Activated naive CD4-positive, alpha-beta T cell treated with anti-CD3 and anti-CD28 coated beads, Interleukin-2, amount 50 U/mL, for 72 hours (primary cell): Measurements from ENCODE around the gene TMEM50B. TPM values are rescaled to one million over a fixed set of nuclear protein-coding genes. Genes with fewer than 3 reads are reported as not detected.
"Not testable (repeated sequence)": the region's sequence is repeated elsewhere in the genome, so short reads cannot be mapped to it uniquely, and the experiment has no call there.

ENCODE experiments used
- ATAC-seq, 2 donors: fragments of 150-1000 bp; cut with Tn5 transposase; 2 replicates each; pipeline ENCODE4 v1.10.0; 2021; ENCODE audit warnings: mild to moderate bottlenecking in 2 of 2, moderate library complexity in 2 of 2
- DNase-seq, 2 donors: peaks; one replicate each; pipeline ENCODE4 v3.0.0; 2021 to 2022; ENCODE audit warnings: low spot score in 2 of 2
- H3K27ac Mint-ChIP-seq, 2 donors: one replicate each; pipeline ENCODE4 v1.8.0; 2022; ENCODE audit warnings: mild to moderate bottlenecking in 2 of 2, mixed read lengths in 2 of 2
- H3K36me3 Mint-ChIP-seq, 2 donors: one replicate each; pipeline ENCODE4 v1.8.0; 2022; ENCODE audit warnings: mixed read lengths in 2 of 2
- H3K9me3 Mint-ChIP-seq, 2 donors: one replicate each; pipeline ENCODE4 v1.8.0; 2022; ENCODE audit warnings: mixed read lengths in 2 of 2
- total RNA-seq, 2 donors: library from RNA; stranded (reverse); gene quantifications; one replicate each; pipeline ENCODE4 v1.2.3, GENCODE V29; 2022

TMEM50B gene
- total RNA-seq, 2 donors from 2014 or later, result 11.0 to 31.5 TPM

- Mint-ChIP-seq H3K36me3 (peaks cover 0 to 4% of the 10 kb centered on the region in 2 donors), H3K27ac (no peak overlapping the region), H3K9me3 (no peaks in the 10 kb centered on the region)
- no peak for ATAC-seq
- no peak for DNase-seq
These were observed 8.2 kb upstream of the TMEM50B start for GRCh38 chr21:33487996-33488395.

- H3K36me3 Mint-ChIP-seq, result no peaks in the 10 kb centered on the region
- no peak for DNase-seq
- H3K9me3 Mint-ChIP-seq, result no peaks in the 10 kb centered on the region
- ATAC-seq, result no peak
- H3K27ac Mint-ChIP-seq, result peak overlapping the region in 1 of 2 donors; percentile 87
These were observed 1.7 kb upstream of the TMEM50B start for GRCh38 chr21:33481314-33481943.

- H3K9me3 Mint-ChIP-seq, result no peaks in the 10 kb centered on the region
- DNase-seq (no peak), ATAC-seq (no peak)
- no peaks in the 10 kb centered on the region for H3K36me3 Mint-ChIP-seq
- H3K27ac Mint-ChIP-seq, result peak overlapping the region; percentile 87 to 89
These were observed 818 bp upstream of the TMEM50B start for GRCh38 chr21:33480481-33481103.

- peak overlapping the region; percentile 77 to 87 for H3K27ac Mint-ChIP-seq
- no peaks in the 10 kb centered on the region for H3K9me3 Mint-ChIP-seq
- DNase-seq, result peak in 1 of 2 donors; percentile 48
- H3K36me3 Mint-ChIP-seq, result no peaks in the 10 kb centered on the region
- ATAC-seq, result peak; percentile 13 to 23
These were observed 667 bp downstream of the TMEM50B start for GRCh38 chr21:33478935-33479678.

- Mint-ChIP-seq H3K36me3 (no peaks in the 10 kb centered on the region), H3K27ac (peak overlapping the region; percentile 81 to 87), H3K9me3 (no peaks in the 10 kb centered on the region)
- no peak for DNase-seq
- ATAC-seq, result no peak
These were observed 1.6 kb downstream of the TMEM50B start for GRCh38 chr21:33478182-33478581.

- no peak overlapping the region for H3K27ac Mint-ChIP-seq
- ATAC-seq, result no peak
- DNase-seq, result no peak
- no peaks in the 10 kb centered on the region for H3K36me3 Mint-ChIP-seq
- H3K9me3 Mint-ChIP-seq, result no peaks in the 10 kb centered on the region
These were observed 2.7 kb downstream of the TMEM50B start for GRCh38 chr21:33477066-33477465.

GRCh38 chr21:33473344-33473743 lies 6.4 kb downstream of the TMEM50B start:
- no peaks in the 10 kb centered on the region for H3K9me3 Mint-ChIP-seq
- ATAC-seq, result no peak
- no peak for DNase-seq
- H3K27ac Mint-ChIP-seq, result no peak overlapping the region
- no peaks in the 10 kb centered on the region for H3K36me3 Mint-ChIP-seq

- H3K9me3 Mint-ChIP-seq, result no peaks in the 10 kb centered on the region
- no peak overlapping the region for H3K27ac Mint-ChIP-seq
- ATAC-seq (no peak), DNase-seq (no peak)
- no peaks in the 10 kb centered on the region for H3K36me3 Mint-ChIP-seq
These were observed 9.1 kb downstream of the TMEM50B start for GRCh38 chr21:33470701-33471100.

- DNase-seq, ATAC-seq, H3K9me3 Mint-ChIP-seq, H3K27ac Mint-ChIP-seq, H3K36me3 Mint-ChIP-seq: not testable (repeated sequence)
These were observed 10.6 kb downstream of the TMEM50B start for GRCh38 chr21:33469183-33469582.

- Mint-ChIP-seq H3K27ac (no peak overlapping the region), H3K36me3 (no peaks in the 10 kb centered on the region), H3K9me3 (no peaks in the 10 kb centered on the region)
- ATAC-seq (no peak), DNase-seq (no peak)
These were observed 18.1 kb downstream of the TMEM50B start for GRCh38 chr21:33461538-33462250.

- DNase-seq (no peak), ATAC-seq (no peak)
- no peaks in the 10 kb centered on the region for H3K36me3 Mint-ChIP-seq
- peak overlapping the region in 1 of 2 donors; percentile 64 for H3K27ac Mint-ChIP-seq
- no peaks in the 10 kb centered on the region for H3K9me3 Mint-ChIP-seq
These were observed 20.9 kb downstream of the TMEM50B start for GRCh38 chr21:33458861-33459260.

GRCh38 chr21:33455686-33456446 lies 23.9 kb downstream of the TMEM50B start:
- DNase-seq, result no peak
- ATAC-seq, result no peak
- Mint-ChIP-seq H3K27ac (no peak overlapping the region), H3K9me3 (no peaks in the 10 kb centered on the region), H3K36me3 (no peaks in the 10 kb centered on the region)

GRCh38 chr21:33452362-33452761 lies 27.4 kb downstream of the TMEM50B start:
- ATAC-seq (no peak), DNase-seq (no peak)
- no peaks in the 10 kb centered on the region for H3K9me3 Mint-ChIP-seq
- H3K36me3 Mint-ChIP-seq, result no peaks in the 10 kb centered on the region
- H3K27ac Mint-ChIP-seq, result peak overlapping the region; percentile 24 to 38

- no peak for ATAC-seq
- H3K9me3 Mint-ChIP-seq, result no peaks in the 10 kb centered on the region
- no peak for DNase-seq
- H3K27ac Mint-ChIP-seq, result peak overlapping the region in 1 of 2 donors; percentile 24
- no peaks in the 10 kb centered on the region for H3K36me3 Mint-ChIP-seq
These were observed 28.1 kb downstream of the TMEM50B start for GRCh38 chr21:33451634-33452071.

- H3K36me3 Mint-ChIP-seq, result no peaks in the 10 kb centered on the region
- ATAC-seq, result no peak
These were observed 30.2 kb downstream of the TMEM50B start for GRCh38 chr21:33449616-33450015.

GRCh38 chr21:33446620-33447019 lies 33.2 kb downstream of the TMEM50B start:
- H3K9me3 Mint-ChIP-seq, H3K27ac Mint-ChIP-seq, H3K36me3 Mint-ChIP-seq, ATAC-seq, DNase-seq: not testable (repeated sequence)

More at GRCh38 chr21:33449616-33450015, 30.2 kb downstream of the TMEM50B start:
- H3K27ac Mint-ChIP-seq, result no peak overlapping the region
- DNase-seq, result no peak
- no peaks in the 10 kb centered on the region for H3K9me3 Mint-ChIP-seq
